Measurements from ENCODE around the gene YKT6. TPM values are rescaled to one million over a fixed set of nuclear protein-coding genes. Genes with fewer than 3 reads are reported as not detected.

Gene YKT6
- total RNA-seq, 1 donor from 2014 or later: 47.6 TPM

GRCh38 chr7:44263326-44264082 is 62.7 kb downstream of the YKT6 start:
- no peaks in the 10 kb centered on the region for H3K36me3 ChIP-seq
- H3K27ac ChIP-seq: no peak overlapping the region
- no peaks in the 10 kb centered on the region for H3K27me3 ChIP-seq
- peaks cover 46% of the 10 kb centered on the region for H3K4me1 ChIP-seq
- intact Hi-C loops (cut with DNase I): no loop called here
- no peak overlapping the region for H3K4me3 ChIP-seq
- no peak for TF ChIP-seq CTCF (IDR thresholded peaks at IDR 0.05)
- TF ChIP-seq POLR2AphosphoS5 (IDR thresholded peaks at IDR 0.05; ENCODE audit: insufficient read depth in 1 of 2, low read depth in 1 of 2): no peak
- TF ChIP-seq POLR2A (IDR thresholded peaks at IDR 0.05): no peak
- DNase-seq (ENCODE audit: extremely low spot score in 2 of 2): no peak
- H3K9me3 ChIP-seq: no peaks in the 10 kb centered on the region

Other genes starting within 250 kb of the YKT6 start
- gene SPDYE1, start 203.1 kb upstream of the YKT6 start, total RNA-seq: not detected
- gene DBNL, start 156.3 kb upstream of the YKT6 start, total RNA-seq: 100 TPM
- not detected for gene PGAM2, start 135.4 kb upstream of the YKT6 start, total RNA-seq
- 31.4 TPM for gene POLM, start 118.4 kb upstream of the YKT6 start, total RNA-seq
- gene AEBP1, start 96.6 kb upstream of the YKT6 start, total RNA-seq: 321 TPM
- gene POLD2, start 77.4 kb upstream of the YKT6 start, total RNA-seq: 42.0 TPM
- not detected for gene MYL7, start 59.6 kb upstream of the YKT6 start, total RNA-seq
- gene GCK, start 11.5 kb upstream of the YKT6 start, total RNA-seq: 1.7 TPM
- 3.2 TPM for gene CAMK2B, start 124.6 kb downstream of the YKT6 start, total RNA-seq

All from vagina (tissue), 2 donors.